Loucy (cell line): ENCODE results near the gene VAV2.

Source experiments
- H2AFZ ChIP-seq: fragments of 200-600 bp; sonication (generic); 2 replicates; pipeline ENCODE4 v1.6.0; 2016; ENCODE audit warnings: antibody characterized with exemption, mild to moderate bottlenecking, low read length, moderate library complexity
- H3F3A ChIP-seq: fragments of 200-600 bp; 2 replicates; pipeline ENCODE4 v1.6.0; 2016; ENCODE audit warnings: antibody characterized with exemption, low read depth, mild to moderate bottlenecking
- H3K27me3 ChIP-seq: fragments of 200-600 bp; sonication (generic); 2 replicates; pipeline ENCODE4 v1.6.1; 2014; ENCODE audit warnings: low read length, mild to moderate bottlenecking; ENCODE audit not compliant: insufficient read depth, poor library complexity, severe bottlenecking
- H3K36me3 ChIP-seq: fragments of 200-600 bp; sonication (generic); 2 replicates; pipeline ENCODE4 v1.6.1; 2016; ENCODE audit warnings: low read length; ENCODE audit not compliant: insufficient read depth
- H3K4me1 ChIP-seq: fragments of 200-600 bp; sonication (generic); 2 replicates; pipeline ENCODE4 v1.5.1; 2014; ENCODE audit warnings: low read length, mild to moderate bottlenecking; ENCODE audit not compliant: insufficient read depth, poor library complexity, severe bottlenecking
- H3K4me2 ChIP-seq: fragments of 200-600 bp; sonication (generic); 2 replicates; pipeline ENCODE4 v1.6.0; 2014; ENCODE audit warnings: antibody characterized with exemption, low read length, low read depth, mild to moderate bottlenecking; ENCODE audit not compliant: poor library complexity, severe bottlenecking
- H3K4me3 ChIP-seq: fragments of 200-600 bp; sonication (generic); 2 replicates; pipeline ENCODE4 v1.5.1; 2014; ENCODE audit warnings: low read length, mild to moderate bottlenecking, mixed read lengths; ENCODE audit not compliant: poor library complexity, severe bottlenecking
- H3K79me2 ChIP-seq: fragments of 200-600 bp; sonication (generic); 2 replicates; pipeline ENCODE4 v1.6.1; 2014; ENCODE audit warnings: low read length; ENCODE audit not compliant: insufficient read depth
- H3K9ac ChIP-seq: fragments of 200-600 bp; sonication (generic); 2 replicates; pipeline ENCODE4 v1.6.0; 2014; ENCODE audit warnings: mild to moderate bottlenecking, low read depth, low read length, moderate library complexity; ENCODE audit not compliant: poor library complexity, severe bottlenecking
- H3K9me2 ChIP-seq: fragments of 200-600 bp; sonication (generic); replicated peaks from 2 replicates; pipeline ENCODE4 v1.6.1; 2016; ENCODE audit warnings: low read depth, low read length, mixed read lengths
- H3K9me3 ChIP-seq: fragments of 200-600 bp; sonication (generic); 2 replicates; pipeline ENCODE4 v1.6.1; 2014; ENCODE audit warnings: mild to moderate bottlenecking, antibody characterized with exemption, low read length, low read depth; ENCODE audit not compliant: insufficient read depth
- H4K20me1 ChIP-seq: fragments of 200-600 bp; sonication (generic); 2 replicates; pipeline ENCODE4 v1.6.0; 2014; ENCODE audit warnings: antibody characterized with exemption, low read length, mild to moderate bottlenecking; ENCODE audit not compliant: insufficient read depth, poor library complexity, severe bottlenecking
- CTCF ChIP-seq: fragments of 200-600 bp; sonication (generic); conservative IDR thresholded peaks from 2 replicates; pipeline ENCODE4 v1.5.1; 2014; ENCODE audit warnings: mild to moderate bottlenecking, antibody characterized with exemption, low read length
- EZH2phosphoT487 ChIP-seq: fragments of 200-600 bp; IDR thresholded peaks from 2 replicates; pipeline ENCODE4 v1.6.1; 2018; ENCODE audit warnings: antibody characterized with exemption, mild to moderate bottlenecking, moderate library complexity, borderline replicate concordance

Gene VAV2

GRCh38 chr9:133953621-133953975, 38.5 kb downstream of the VAV2 start:
- no peak overlapping the region for H3K4me3 ChIP-seq
- H3K27me3 ChIP-seq, result no peaks in the 10 kb centered on the region
- H3K4me2 ChIP-seq, result no peak overlapping the region
- no peaks in the 10 kb centered on the region for H3F3A ChIP-seq
- H3K9me2 ChIP-seq, result no peaks in the 10 kb centered on the region
- H3K79me2 ChIP-seq, result peaks cover 16% of the 10 kb centered on the region; the same call in 1 of the 2 replicates
- TF ChIP-seq CTCF, result no peak
- TF ChIP-seq EZH2phosphoT487, result no peak
- H4K20me1 ChIP-seq, result no peaks in the 10 kb centered on the region
- no peaks in the 10 kb centered on the region for H3K36me3 ChIP-seq
- no peak overlapping the region for H2AFZ ChIP-seq
- H3K9ac ChIP-seq, result no peak overlapping the region
- peaks cover 12% of the 10 kb centered on the region for H3K4me1 ChIP-seq
- H3K9me3 ChIP-seq, result no peaks in the 10 kb centered on the region

- H3K4me2 ChIP-seq, result no peak overlapping the region
- H3K9me2 ChIP-seq, result no peaks in the 10 kb centered on the region
- no peak overlapping the region for H3K4me3 ChIP-seq
- H3K27me3 ChIP-seq, result no peaks in the 10 kb centered on the region
- H3K79me2 ChIP-seq, result peaks cover 16% of the 10 kb centered on the region; the same call in 1 of the 2 replicates
- no peaks in the 10 kb centered on the region for H4K20me1 ChIP-seq
- H3K36me3 ChIP-seq, result no peaks in the 10 kb centered on the region
- H3F3A ChIP-seq, result no peaks in the 10 kb centered on the region
- H2AFZ ChIP-seq, result no peak overlapping the region
- H3K4me1 ChIP-seq, result peaks cover 12% of the 10 kb centered on the region
- no peak for TF ChIP-seq CTCF
- no peak overlapping the region for H3K9ac ChIP-seq
- H3K9me3 ChIP-seq, result no peaks in the 10 kb centered on the region
Observed at GRCh38 chr9:133952598-133953550, 39.2 kb downstream of the VAV2 start.

GRCh38 chr9:133951265-133951664, 40.9 kb downstream of the VAV2 start:
- no peak overlapping the region for H3K9ac ChIP-seq
- H3K9me3 ChIP-seq, result no peaks in the 10 kb centered on the region
- no peaks in the 10 kb centered on the region for H3K36me3 ChIP-seq
- peaks cover 16% of the 10 kb centered on the region; the same call in 1 of the 2 replicates for H3K79me2 ChIP-seq
- H3K4me1 ChIP-seq, result peaks cover 10% of the 10 kb centered on the region
- TF ChIP-seq EZH2phosphoT487 (no peak), CTCF (no peak)
- H3K27me3 ChIP-seq, result no peaks in the 10 kb centered on the region
- H3K4me3 ChIP-seq, result no peak overlapping the region
- H3F3A ChIP-seq, result no peaks in the 10 kb centered on the region
- H3K9me2 ChIP-seq, result no peaks in the 10 kb centered on the region
- no peaks in the 10 kb centered on the region for H4K20me1 ChIP-seq
- H2AFZ ChIP-seq, result no peak overlapping the region
- no peak overlapping the region for H3K4me2 ChIP-seq
